BLaER1 treated with 17β-estradiol and CSF1 and Interleukin-3, amounts not matched to agents 10 nM and 100 nM (cell line): ENCODE results near the gene TNS2.

Source experiments
- H3K27ac ChIP-seq, 11 experiments: shearing (Covaris generic); formaldehyde crosslinking; 2 replicates each; pipeline ENCODE4 v1.8.1; 2022
- H3K27me3 ChIP-seq, 11 experiments: shearing (Covaris generic); formaldehyde crosslinking; 2 replicates each; pipeline ENCODE4 v1.8.1; 2022
- H3K36me3 ChIP-seq, 11 experiments: shearing (Covaris generic); formaldehyde crosslinking; 2 replicates each; pipeline ENCODE4 v1.8.1; 2022
- H3K4me1 ChIP-seq, 10 experiments: shearing (Covaris generic); formaldehyde crosslinking; 2 replicates each; pipeline ENCODE4 v1.8.1; 2022
- H3K4me2 ChIP-seq, 11 experiments: shearing (Covaris generic); formaldehyde crosslinking; 2 replicates each; pipeline ENCODE4 v1.8.1; 2022
- H3K4me3 ChIP-seq, 10 experiments: shearing (Covaris generic); formaldehyde crosslinking; 2 replicates each; pipeline ENCODE4 v1.8.1; 2022
- H3K9ac ChIP-seq, 11 experiments: shearing (Covaris generic); formaldehyde crosslinking; 2 replicates each; pipeline ENCODE4 v1.8.1; 2022
- H3K9me3 ChIP-seq, 11 experiments: shearing (Covaris generic); formaldehyde crosslinking; replicated peaks in 1 of 11; 2 replicates each; pipeline ENCODE4 v1.8.1; 2022
- H4K20me1 ChIP-seq, 11 experiments: shearing (Covaris generic); formaldehyde crosslinking; 2 replicates each; pipeline ENCODE4 v1.8.1; 2022
- Cebpa-rat ChIP-seq, 11 experiments: shearing (Covaris generic); IDR thresholded peaks; 2 replicates each; pipeline ENCODE4 v1.8.1; 2022

The TNS2 gene

DNA sequence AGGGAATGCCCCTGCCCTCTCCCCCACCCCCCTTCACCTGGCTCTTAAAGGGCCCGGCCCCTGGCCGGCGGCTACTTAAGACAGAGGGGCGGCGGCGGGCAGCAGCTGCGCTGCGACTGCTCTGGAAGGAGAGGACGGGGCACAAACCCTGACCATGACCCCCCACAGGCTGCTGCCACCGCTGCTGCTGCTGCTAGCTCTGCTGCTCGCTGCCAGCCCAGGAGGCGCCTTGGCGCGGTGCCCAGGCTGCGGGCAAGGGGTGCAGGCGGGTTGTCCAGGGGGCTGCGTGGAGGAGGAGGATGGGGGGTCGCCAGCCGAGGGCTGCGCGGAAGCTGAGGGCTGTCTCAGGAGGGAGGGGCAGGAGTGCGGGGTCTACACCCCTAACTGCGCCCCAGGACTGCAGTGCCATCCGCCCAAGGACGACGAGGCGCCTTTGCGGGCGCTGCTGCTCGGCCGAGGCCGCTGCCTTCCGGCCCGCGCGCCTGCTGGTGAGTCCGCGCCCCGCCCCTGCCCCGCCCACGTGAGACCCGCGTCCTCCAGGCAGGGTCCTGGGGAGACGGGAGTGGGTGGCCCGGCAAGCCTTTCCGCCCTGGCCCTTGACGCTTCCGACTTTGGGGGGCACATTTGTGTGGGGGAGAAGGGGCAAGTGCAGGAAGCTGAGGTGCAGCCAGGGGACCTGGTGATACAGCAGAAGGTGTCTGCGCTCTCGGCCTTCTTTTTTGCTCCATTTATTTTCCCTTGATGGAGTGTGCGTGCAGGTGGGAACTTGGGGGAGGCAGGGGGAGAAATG is 47.9 kb downstream of the TNS2 start, which contains the start of gene IGFBP6:
Gene IGFBP6, plus strand, starts transcription at position 104 of the 790 bp plus-strand sequence. Its CDS starts 51 bp downstream, at position 155.
- peaks cover 30 to 87% (median 51%) of the 10 kb centered on the region in 10 experiments for H3K4me1 ChIP-seq
- peak within 1 kb of the TSS; percentile 44 to 74 (median 62) for H3K4me3 ChIP-seq
- H4K20me1 ChIP-seq, result no peaks in the 10 kb centered on the region; a peak in 1 of 22 replicates
- H3K9me3 ChIP-seq, result no peaks in the 10 kb centered on the region
- TF ChIP-seq Cebpa-rat (IDR thresholded peaks at IDR 0.05), result no peak
- H3K27me3 ChIP-seq, result peaks cover 0 to 22% (median 20%) of the 10 kb centered on the region in 11 experiments; a peak in 17 of 22 replicates
- H3K27ac ChIP-seq, result peak within 1 kb of the TSS in 9 of 11 experiments; percentile 28 to 70 (median 53); a peak in 16 of 22 replicates
- peak within 1 kb of the TSS; percentile 61 to 77 (median 69) for H3K9ac ChIP-seq
- no peaks in the 10 kb centered on the region for H3K36me3 ChIP-seq
- H3K4me2 ChIP-seq, result peak within 1 kb of the TSS; percentile 95 to 100 (median 100)

- no peaks in the 10 kb centered on the region; a peak in 1 of 22 replicates for H4K20me1 ChIP-seq
- H3K4me3 ChIP-seq, result peak overlapping the region in 9 of 10 experiments; percentile 44 to 74 (median 62); a peak in 16 of 20 replicates
- peaks cover 0 to 22% (median 20%) of the 10 kb centered on the region in 11 experiments; a peak in 17 of 22 replicates for H3K27me3 ChIP-seq
- no peaks in the 10 kb centered on the region for H3K36me3 ChIP-seq
- H3K27ac ChIP-seq, result peak overlapping the region in 6 of 11 experiments; percentile 18 to 70 (median 56); a peak in 9 of 22 replicates
- peak overlapping the region; percentile 95 to 100 (median 100) for H3K4me2 ChIP-seq
- TF ChIP-seq Cebpa-rat (IDR thresholded peaks at IDR 0.05), result no peak
- no peaks in the 10 kb centered on the region for H3K9me3 ChIP-seq
- H3K9ac ChIP-seq, result peak overlapping the region in 9 of 11 experiments; percentile 61 to 77 (median 71); a peak in 15 of 22 replicates
- H3K4me1 ChIP-seq, result peaks cover 37 to 90% (median 57%) of the 10 kb centered on the region in 10 experiments
These were observed 48.6 kb downstream of the TNS2 start for GRCh38 chr12:53098354-53098981.

DNA sequence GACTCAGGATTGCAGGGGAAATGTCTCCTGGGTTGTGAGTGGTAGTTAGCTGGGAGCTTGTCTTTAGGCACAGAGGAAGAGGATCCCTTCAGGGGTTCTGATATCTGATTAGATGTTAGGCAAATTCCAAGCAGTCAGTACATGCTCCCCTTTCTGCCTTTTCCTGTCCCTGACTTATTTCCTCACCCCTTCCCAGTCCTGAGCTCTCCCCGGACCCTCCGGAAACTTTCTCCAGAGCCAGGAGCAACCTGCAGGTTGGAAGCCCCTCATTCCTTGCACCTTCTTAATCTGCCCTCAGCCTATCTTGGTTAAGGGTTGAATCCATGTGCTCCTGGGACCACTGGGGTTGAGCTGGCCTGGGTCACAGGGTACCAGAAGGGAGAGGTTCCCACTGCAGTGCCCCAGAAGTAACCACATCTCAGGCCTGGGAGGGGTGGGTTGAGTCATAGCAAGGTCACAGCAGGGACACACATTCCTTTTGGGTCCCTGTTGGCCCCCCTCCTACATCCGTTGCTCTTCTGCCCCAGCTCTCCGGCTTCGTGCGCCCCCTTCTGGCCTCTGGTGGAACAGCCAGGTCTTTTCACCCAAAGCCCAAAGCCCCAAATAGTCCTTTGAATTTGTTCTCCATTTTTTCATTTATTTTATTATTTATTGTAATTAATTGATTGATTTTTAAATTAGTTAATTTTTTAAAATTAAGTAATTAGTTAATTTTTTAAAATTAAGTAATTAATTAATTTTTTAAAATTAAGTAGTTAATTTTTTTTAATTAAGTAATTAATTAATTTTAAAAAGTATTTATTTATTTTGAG is 49.4 kb downstream of the TNS2 start:
- H3K4me1 ChIP-seq, result peaks cover 45 to 90% (median 61%) of the 10 kb centered on the region in 10 experiments
- H4K20me1 ChIP-seq, result no peaks in the 10 kb centered on the region; a peak in 1 of 22 replicates
- peak overlapping the region; percentile 95 to 100 (median 100) for H3K4me2 ChIP-seq
- peaks cover 0 to 22% (median 20%) of the 10 kb centered on the region in 11 experiments; a peak in 17 of 22 replicates for H3K27me3 ChIP-seq
- H3K36me3 ChIP-seq, result no peaks in the 10 kb centered on the region
- peak overlapping the region in 3 of 10 experiments; percentile 3 to 74 (median 66); a peak in 3 of 20 replicates for H3K4me3 ChIP-seq
- TF ChIP-seq Cebpa-rat (IDR thresholded peaks at IDR 0.05), result no peak
- H3K27ac ChIP-seq, result peak overlapping the region in 7 of 11 experiments; percentile 26 to 70 (median 50); a peak in 14 of 22 replicates
- H3K9me3 ChIP-seq, result no peaks in the 10 kb centered on the region
- H3K9ac ChIP-seq, result peak overlapping the region in 5 of 11 experiments; percentile 8 to 72 (median 31); a peak in 8 of 22 replicates

DNA sequence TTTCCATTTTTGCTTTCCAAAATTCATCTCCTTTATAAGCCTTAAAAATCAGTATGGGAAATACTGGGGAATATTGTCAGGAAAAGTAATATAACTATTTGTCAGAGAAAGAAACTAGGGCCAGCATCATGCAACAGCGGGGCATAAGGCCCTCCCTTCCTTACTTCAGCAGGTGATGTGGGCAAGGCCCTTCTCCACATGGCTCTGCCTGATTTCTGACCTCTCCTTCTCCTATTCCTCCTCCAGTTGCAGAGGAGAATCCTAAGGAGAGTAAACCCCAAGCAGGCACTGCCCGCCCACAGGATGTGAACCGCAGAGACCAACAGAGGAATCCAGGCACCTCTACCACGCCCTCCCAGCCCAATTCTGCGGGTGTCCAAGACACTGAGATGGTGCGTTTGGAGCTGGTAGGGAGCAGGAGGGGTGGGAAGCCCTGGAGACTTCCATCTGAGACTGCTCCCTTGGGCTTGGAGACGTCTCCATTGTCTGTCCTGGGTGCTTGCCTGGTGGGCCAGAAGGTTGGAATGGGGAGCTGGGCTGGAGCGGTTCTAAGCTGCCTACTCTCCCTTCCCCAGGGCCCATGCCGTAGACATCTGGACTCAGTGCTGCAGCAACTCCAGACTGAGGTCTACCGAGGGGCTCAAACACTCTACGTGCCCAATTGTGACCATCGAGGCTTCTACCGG is 50.7 kb downstream of the TNS2 start:
- Histone ChIP-seq H3K4me3 (no peak overlapping the region), H3K27ac (no peak overlapping the region), H3K36me3 (no peaks in the 10 kb centered on the region), H4K20me1 (no peaks in the 10 kb centered on the region; a peak in 1 of 22 replicates), H3K27me3 (peaks cover 0 to 22% (median 20%) of the 10 kb centered on the region in 11 experiments; a peak in 17 of 22 replicates), H3K9me3 (no peaks in the 10 kb centered on the region), H3K4me2 (peak overlapping the region in 3 of 11 experiments; percentile 6 to 18 (median 9); a peak in 1 of 22 replicates), H3K9ac (no peak overlapping the region), H3K4me1 (peaks cover 49 to 92% (median 63%) of the 10 kb centered on the region in 10 experiments)
- TF ChIP-seq Cebpa-rat (IDR thresholded peaks at IDR 0.05), result no peak

- no peaks in the 10 kb centered on the region for H3K36me3 ChIP-seq
- no peak overlapping the region for H3K4me3 ChIP-seq
- peaks cover 49 to 86% (median 61%) of the 10 kb centered on the region in 10 experiments for H3K4me1 ChIP-seq
- H4K20me1 ChIP-seq, result no peaks in the 10 kb centered on the region; a peak in 1 of 22 replicates
- no peak overlapping the region for H3K27ac ChIP-seq
- H3K9me3 ChIP-seq, result no peaks in the 10 kb centered on the region
- peaks cover 0 to 16% (median 14%) of the 10 kb centered on the region in 11 experiments; a peak in 17 of 22 replicates for H3K27me3 ChIP-seq
- no peak overlapping the region for H3K4me2 ChIP-seq
- no peak overlapping the region for H3K9ac ChIP-seq
- TF ChIP-seq Cebpa-rat (IDR thresholded peaks at IDR 0.05), result no peak
These were observed 51.4 kb downstream of the TNS2 start for GRCh38 chr12:53101266-53101665.

- Histone ChIP-seq H4K20me1 (no peaks in the 10 kb centered on the region; a peak in 1 of 22 replicates), H3K4me2 (peak overlapping the region; percentile 39 to 89 (median 72); a peak in 21 of 22 replicates), H3K4me1 (peaks cover 45 to 77% (median 54%) of the 10 kb centered on the region in 10 experiments), H3K27me3 (peaks cover 0 to 7% (median 5%) of the 10 kb centered on the region in 11 experiments; a peak in 17 of 22 replicates), H3K9ac (peak overlapping the region in 4 of 11 experiments; percentile 4 to 39 (median 28); a peak in 5 of 22 replicates), H3K36me3 (no peaks in the 10 kb centered on the region), H3K27ac (peak overlapping the region in 7 of 11 experiments; percentile 28 to 76 (median 51); a peak in 11 of 22 replicates), H3K9me3 (no peaks in the 10 kb centered on the region), H3K4me3 (no peak overlapping the region)
- no peak for TF ChIP-seq Cebpa-rat (IDR thresholded peaks at IDR 0.05)
These were observed 52.3 kb downstream of the TNS2 start for GRCh38 chr12:53101931-53102781.
